K562 (cell line): ENCODE data around the gene PTPRZ1. TPM values are rescaled to one million over a fixed set of nuclear protein-coding genes. Genes with fewer than 3 reads are reported as not detected.

ENCODE experiments used
- FOSL1 ChIP-seq: fragments of 200-800 bp; sonication (Bioruptor generic); conservative IDR thresholded peaks from 2 replicates; pipeline ENCODE4 v1.6.1; 2016; ENCODE audit warnings: missing genetic modification characterization, missing compliant biosample characterization
- MGA ChIP-seq: fragments of 450-650 bp; IDR thresholded peaks from 2 replicates; pipeline ENCODE4 v1.6.1; 2016; ENCODE audit warnings: mild to moderate bottlenecking, moderate library complexity
- SRSF7 ChIP-seq: fragments of 200-400 bp; formaldehyde crosslinking; optimal IDR thresholded peaks from 2 replicates; pipeline ENCODE3; 2017; ENCODE audit warnings: mild to moderate bottlenecking, low read depth, low read length
- TRIM24 ChIP-seq, 2 experiments: fragments of 450-650 bp; IDR thresholded peaks; 2 replicates each; pipeline ENCODE4 v1.6.1; 2016
- polyA plus RNA-seq, 8 experiments: library from polyadenylated mRNA; depleted of rRNA in 4 of 8; stranded (reverse) in 5 of 8; unstranded in 3 of 8; fragments of >200 nt; fragmentation: Nextera tagmentation in 2 of 8; fragmentation: Illumina TruSeq in 1 of 8; extraction: Ambion mirVana in 2 of 8; extraction: Trizol in 1 of 8; gene quantifications; 2 replicates each; pipeline versions ENCODE4 v1.2.1 to v1.2.3, GENCODE V29; 2011 to 2014; ENCODE audit warnings: inconsistent platforms in 1 of 8, missing spikeins in 1 of 8
- total RNA-seq, 7 experiments: library from RNA; depleted of rRNA in 6 of 7; stranded (reverse); fragments of >200 nt in 6 of 7; fragmentation: Illumina TruSeq in 2 of 7; extraction: Trizol in 2 of 7; gene quantifications; 2 replicates each; pipeline versions ENCODE4 v1.2.1 to v1.2.3, GENCODE V29; 2011 to 2021; ENCODE audit warnings: low replicate concordance in 1 of 7

PTPRZ1 gene
- total and polyA plus RNA-seq, 9 of the 15 experiments (the other 6 are each of a cell fraction or from before 2014, with no cell fraction given), result 0.04 TPM; not detected in 7

GRCh38 chr7:121945480-121946236 is 72.7 kb downstream of the PTPRZ1 start (continued):
- TF ChIP-seq TRIM24 (IDR thresholded peaks at IDR 0.05) (no peak), MGA (no peak), FOSL1 (no peak), SRSF7 (no peak)
